MM.1S (cell line): ENCODE results near the gene RAB11FIP5.

ENCODE experiments used
- DNase-seq: peaks from one replicate; pipeline ENCODE4 v3.0.0-alpha.2; 2015
- H2AFZ ChIP-seq: fragments of 300-600 bp; sonication (generic); 2 replicates; pipeline ENCODE4 v1.6.0; 2016; ENCODE audit warnings: antibody characterized with exemption, low read length
- H3F3A ChIP-seq: fragments of 300-600 bp; sonication (generic); 2 replicates; pipeline ENCODE4 v1.6.1; 2016; ENCODE audit warnings: mild to moderate bottlenecking, antibody characterized with exemption, low read length, moderate library complexity, mixed read lengths; ENCODE audit not compliant: insufficient read depth
- H3K27ac ChIP-seq: fragments of 300-600 bp; sonication (generic); 2 replicates; pipeline ENCODE4 v1.5.1; 2016; ENCODE audit warnings: mild to moderate bottlenecking, low read length
- H3K27me3 ChIP-seq: fragments of 300-600 bp; sonication (generic); replicated peaks from 2 replicates; pipeline ENCODE4 v1.6.0; 2016; ENCODE audit warnings: low read length; ENCODE audit not compliant: insufficient read depth
- H3K36me3 ChIP-seq: fragments of 300-600 bp; sonication (generic); replicated peaks from 2 replicates; pipeline ENCODE4 v1.6.1; 2016; ENCODE audit warnings: mild to moderate bottlenecking, low read length, mixed read lengths; ENCODE audit not compliant: insufficient read depth
- H3K4me1 ChIP-seq: fragments of 300-600 bp; sonication (generic); 2 replicates; pipeline ENCODE4 v1.6.1; 2016; ENCODE audit warnings: low read length, mixed read lengths
- H3K4me2 ChIP-seq: fragments of 300-600 bp; sonication (generic); 2 replicates; pipeline ENCODE4 v1.6.0; 2016; ENCODE audit warnings: low read depth, low read length
- H3K4me3 ChIP-seq: fragments of 300-600 bp; sonication (generic); 2 replicates; pipeline ENCODE4 v1.5.1; 2016; ENCODE audit warnings: low read length, mixed read lengths
- H3K79me2 ChIP-seq: fragments of 300-600 bp; sonication (generic); 2 replicates; pipeline ENCODE4 v1.6.1; 2016; ENCODE audit warnings: mixed run types, low read length, mixed read lengths
- H3K9ac ChIP-seq: fragments of 300-600 bp; sonication (generic); 2 replicates; pipeline ENCODE4 v1.6.1; 2016; ENCODE audit warnings: low read length, mixed read lengths
- H3K9me2 ChIP-seq: fragments of 300-600 bp; sonication (generic); replicated peaks from 2 replicates; pipeline ENCODE4 v1.6.1; 2016; ENCODE audit warnings: mild to moderate bottlenecking, low read length, mixed read lengths; ENCODE audit not compliant: insufficient read depth
- H3K9me3 ChIP-seq: fragments of 300-600 bp; sonication (generic); replicated peaks from 2 replicates; pipeline ENCODE4 v1.6.1; 2016; ENCODE audit warnings: mild to moderate bottlenecking, low read length, mixed read lengths; ENCODE audit not compliant: insufficient read depth
- H4K20me1 ChIP-seq: fragments of 300-600 bp; sonication (generic); 2 replicates; pipeline ENCODE4 v1.6.1; 2016; ENCODE audit warnings: mild to moderate bottlenecking, low read length, moderate library complexity, mixed read lengths; ENCODE audit not compliant: insufficient read depth
- EZH2 ChIP-seq: fragments of 300-600 bp; sonication (generic); optimal IDR thresholded peaks from 2 replicates; pipeline ENCODE3; 2017; ENCODE audit warnings: low read depth, mild to moderate bottlenecking, antibody characterized with exemption, low read length, mixed read lengths
- EZH2phosphoT487 ChIP-seq: fragments of 300-600 bp; sonication (generic); IDR thresholded peaks from 2 replicates; pipeline ENCODE4 v1.6.1; 2018; ENCODE audit warnings: antibody characterized with exemption, low read length
- TF ChIP-seq, protein P1 (sequence below): fragments of 300-600 bp; sonication (generic); IDR thresholded peaks from 2 replicates; pipeline ENCODE4 v1.5.1; 2016; ENCODE audit warnings: antibody characterized with exemption, low read length, mixed read lengths

RAB11FIP5 gene, protein sequence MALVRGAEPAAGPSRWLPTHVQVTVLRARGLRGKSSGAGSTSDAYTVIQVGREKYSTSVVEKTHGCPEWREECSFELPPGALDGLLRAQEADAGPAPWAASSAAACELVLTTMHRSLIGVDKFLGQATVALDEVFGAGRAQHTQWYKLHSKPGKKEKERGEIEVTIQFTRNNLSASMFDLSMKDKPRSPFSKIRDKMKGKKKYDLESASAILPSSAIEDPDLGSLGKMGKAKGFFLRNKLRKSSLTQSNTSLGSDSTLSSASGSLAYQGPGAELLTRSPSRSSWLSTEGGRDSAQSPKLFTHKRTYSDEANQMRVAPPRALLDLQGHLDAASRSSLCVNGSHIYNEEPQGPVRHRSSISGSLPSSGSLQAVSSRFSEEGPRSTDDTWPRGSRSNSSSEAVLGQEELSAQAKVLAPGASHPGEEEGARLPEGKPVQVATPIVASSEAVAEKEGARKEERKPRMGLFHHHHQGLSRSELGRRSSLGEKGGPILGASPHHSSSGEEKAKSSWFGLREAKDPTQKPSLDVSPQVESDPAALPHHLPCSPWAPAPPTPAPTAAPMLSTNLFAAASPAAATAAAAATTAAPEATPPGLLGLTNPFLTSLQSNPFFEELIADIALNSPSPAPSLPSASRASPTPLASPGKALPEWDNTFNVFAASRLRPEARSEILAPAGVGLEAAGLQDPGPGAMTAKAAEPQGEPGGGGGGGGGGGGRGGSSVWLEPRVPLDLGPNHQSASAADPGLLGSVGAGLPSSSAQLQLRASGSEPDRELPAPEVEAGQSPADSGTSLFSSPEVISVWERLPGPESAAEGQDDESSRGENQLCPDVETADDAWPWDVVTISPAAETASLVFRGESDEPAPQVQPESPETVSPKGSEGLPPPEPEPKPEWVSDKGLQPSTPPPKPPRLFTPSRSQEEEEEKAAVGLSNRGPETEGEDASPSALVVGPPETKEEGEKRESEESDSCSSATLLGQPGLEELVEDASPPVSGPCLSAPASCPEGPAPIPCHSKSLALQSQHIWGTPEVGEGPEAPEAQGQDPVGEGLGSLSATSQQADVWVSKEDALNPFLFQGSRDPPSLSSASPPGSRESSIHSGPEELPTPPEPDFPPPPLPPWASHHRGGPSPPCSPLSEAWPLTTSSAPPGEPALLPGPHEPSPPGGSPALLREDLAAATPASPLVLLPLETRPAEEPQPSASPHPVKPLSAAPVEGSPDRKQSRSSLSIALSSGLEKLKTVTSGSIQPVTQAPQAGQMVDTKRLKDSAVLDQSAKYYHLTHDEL (N-terminal part only)

DNA sequence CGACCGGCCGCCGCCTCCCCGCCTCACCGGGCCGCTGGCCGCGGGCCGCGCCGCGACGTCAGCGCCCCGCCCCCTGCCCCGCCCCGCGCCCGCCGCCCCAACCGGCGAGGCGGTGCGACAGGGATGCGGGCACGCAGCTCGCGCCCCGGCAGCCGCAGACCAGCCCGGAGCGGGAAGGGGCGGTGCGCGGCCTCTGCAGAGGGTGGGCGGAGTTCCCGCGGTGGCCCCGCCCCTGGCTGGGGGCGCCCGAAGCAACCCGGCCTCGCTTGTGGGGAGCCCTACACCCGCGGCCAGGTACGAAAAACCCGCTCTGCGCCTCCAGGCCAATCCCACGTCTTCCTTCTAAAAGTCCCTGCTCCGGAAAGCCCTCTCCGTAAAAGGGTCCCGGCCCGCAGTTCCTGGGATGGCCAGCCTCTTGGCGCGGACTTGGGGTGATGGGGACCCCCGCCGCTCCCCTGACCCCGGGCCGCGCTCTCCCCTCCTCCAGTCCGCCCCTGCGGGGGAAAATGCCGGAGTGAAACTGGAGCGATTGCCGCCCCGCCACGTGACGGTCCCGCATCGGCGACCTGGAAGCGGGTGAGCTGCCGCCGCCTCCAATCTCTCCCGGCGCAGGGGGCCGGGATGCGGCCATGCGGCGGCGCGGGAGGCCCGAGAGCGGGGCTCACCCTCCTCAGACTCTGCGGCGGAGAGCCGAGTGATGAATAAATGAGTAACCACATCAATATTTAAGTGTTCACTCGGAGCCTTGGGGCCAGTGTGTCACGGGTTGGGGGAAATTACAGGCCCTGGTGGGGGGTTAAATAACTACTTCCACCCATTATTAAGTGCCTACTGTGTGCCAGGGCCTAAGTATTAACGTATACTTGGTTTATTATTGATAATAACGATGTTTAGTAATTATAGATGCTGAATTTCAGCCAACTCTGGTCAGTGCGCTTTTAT, at the start of gene RAB11FIP5:
RAB11FIP5 (minus strand) TSS at position 36 of the 942 bp plus-strand sequence. CDS start 171 bp downstream, outside the sequence.
- Histone ChIP-seq H4K20me1 (no peaks in the 10 kb centered on the region), H3K36me3 (no peaks in the 10 kb centered on the region), H3K79me2 (peaks cover 40% of the 10 kb centered on the region), H3K27ac (peak within 1 kb of the TSS; percentile 44; the same call in 1 of the 2 replicates), H3K9ac (peak within 1 kb of the TSS; percentile 80), H3K4me3 (peak within 1 kb of the TSS; percentile 97), H3K9me3 (no peaks in the 10 kb centered on the region), H3K4me2 (peak within 1 kb of the TSS; percentile 98), H3F3A (peaks cover 19% of the 10 kb centered on the region), H3K27me3 (no peaks in the 10 kb centered on the region), H3K9me2 (no peaks in the 10 kb centered on the region), H2AFZ (peak within 1 kb of the TSS; percentile 100), H3K4me1 (peaks cover 8% of the 10 kb centered on the region; the same call in 1 of the 2 replicates)
- TF ChIP-seq EZH2 (no peak), EZH2phosphoT487 (no peak)
- TF ChIP-seq, protein P1, sequence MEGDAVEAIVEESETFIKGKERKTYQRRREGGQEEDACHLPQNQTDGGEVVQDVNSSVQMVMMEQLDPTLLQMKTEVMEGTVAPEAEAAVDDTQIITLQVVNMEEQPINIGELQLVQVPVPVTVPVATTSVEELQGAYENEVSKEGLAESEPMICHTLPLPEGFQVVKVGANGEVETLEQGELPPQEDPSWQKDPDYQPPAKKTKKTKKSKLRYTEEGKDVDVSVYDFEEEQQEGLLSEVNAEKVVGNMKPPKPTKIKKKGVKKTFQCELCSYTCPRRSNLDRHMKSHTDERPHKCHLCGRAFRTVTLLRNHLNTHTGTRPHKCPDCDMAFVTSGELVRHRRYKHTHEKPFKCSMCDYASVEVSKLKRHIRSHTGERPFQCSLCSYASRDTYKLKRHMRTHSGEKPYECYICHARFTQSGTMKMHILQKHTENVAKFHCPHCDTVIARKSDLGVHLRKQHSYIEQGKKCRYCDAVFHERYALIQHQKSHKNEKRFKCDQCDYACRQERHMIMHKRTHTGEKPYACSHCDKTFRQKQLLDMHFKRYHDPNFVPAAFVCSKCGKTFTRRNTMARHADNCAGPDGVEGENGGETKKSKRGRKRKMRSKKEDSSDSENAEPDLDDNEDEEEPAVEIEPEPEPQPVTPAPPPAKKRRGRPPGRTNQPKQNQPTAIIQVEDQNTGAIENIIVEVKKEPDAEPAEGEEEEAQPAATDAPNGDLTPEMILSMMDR: 0 out of 2 replicates have a peak, but pooled peaks have one; percentile 3
- DNase-seq: peak; percentile 81

- Histone ChIP-seq H3K4me1 (no peaks in the 10 kb centered on the region), H3K4me3 (no peak overlapping the region), H3K79me2 (no peaks in the 10 kb centered on the region), H3K9ac (no peak overlapping the region), H3K4me2 (no peak overlapping the region), H3K36me3 (no peaks in the 10 kb centered on the region), H3K27me3 (no peaks in the 10 kb centered on the region), H3K27ac (no peak overlapping the region), H3K9me2 (no peaks in the 10 kb centered on the region), H3K9me3 (no peaks in the 10 kb centered on the region), H4K20me1 (no peaks in the 10 kb centered on the region), H3F3A (no peaks in the 10 kb centered on the region), H2AFZ (peak overlapping the region; percentile 31; the same call in 1 of the 2 replicates)
- TF ChIP-seq, protein P1: peak; percentile 71
- TF ChIP-seq EZH2phosphoT487: no peak
- TF ChIP-seq EZH2: no peak
- peak; percentile 31 for DNase-seq
Observed at GRCh38 chr2:73156539-73157124, 43.9 kb upstream of the RAB11FIP5 start.
